Measurements from ENCODE around the gene USP17L24. TPM values are rescaled to one million over a fixed set of nuclear protein-coding genes. Genes with fewer than 3 reads are reported as not detected.
"Not testable (repeated sequence)": the region's sequence is repeated elsewhere in the genome, so short reads cannot be mapped to it uniquely, and the experiment has no call there.

Gene USP17L24, protein sequence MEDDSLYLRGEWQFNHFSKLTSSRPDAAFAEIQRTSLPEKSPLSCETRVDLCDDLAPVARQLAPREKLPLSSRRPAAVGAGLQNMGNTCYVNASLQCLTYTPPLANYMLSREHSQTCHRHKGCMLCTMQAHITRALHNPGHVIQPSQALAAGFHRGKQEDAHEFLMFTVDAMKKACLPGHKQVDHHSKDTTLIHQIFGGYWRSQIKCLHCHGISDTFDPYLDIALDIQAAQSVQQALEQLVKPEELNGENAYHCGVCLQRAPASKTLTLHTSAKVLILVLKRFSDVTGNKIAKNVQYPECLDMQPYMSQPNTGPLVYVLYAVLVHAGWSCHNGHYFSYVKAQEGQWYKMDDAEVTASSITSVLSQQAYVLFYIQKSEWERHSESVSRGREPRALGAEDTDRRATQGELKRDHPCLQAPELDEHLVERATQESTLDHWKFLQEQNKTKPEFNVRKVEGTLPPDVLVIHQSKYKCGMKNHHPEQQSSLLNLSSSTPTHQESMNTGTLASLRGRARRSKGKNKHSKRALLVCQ
- not detected in 2 replicates for total RNA-seq

DNA sequence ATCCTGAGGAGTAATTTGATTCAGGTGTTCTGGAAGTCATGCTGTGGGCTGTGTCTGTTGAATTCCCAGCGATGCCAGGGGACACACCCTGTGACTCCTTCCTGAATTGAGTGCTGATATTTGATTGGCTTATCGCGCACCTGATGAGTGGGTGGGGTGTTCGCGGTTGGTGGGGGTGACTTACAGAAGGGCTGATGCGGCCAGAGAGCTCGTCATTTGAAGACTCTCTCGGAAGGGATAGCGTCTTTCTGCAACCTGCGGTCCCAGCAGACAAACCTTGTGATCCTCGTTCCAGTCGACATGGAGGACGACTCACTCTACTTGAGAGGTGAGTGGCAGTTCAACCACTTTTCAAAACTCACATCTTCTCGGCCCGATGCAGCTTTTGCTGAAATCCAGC lies at the start of gene USP17L24:
Gene USP17L24, plus strand, starts transcription at position 301 of the 400 bp plus-strand sequence. Its CDS starts 0 bp downstream, at position 301.
- not testable (repeated sequence) for DNase-seq (ENCODE audit: low read depth in 2 of 2)

DNA sequence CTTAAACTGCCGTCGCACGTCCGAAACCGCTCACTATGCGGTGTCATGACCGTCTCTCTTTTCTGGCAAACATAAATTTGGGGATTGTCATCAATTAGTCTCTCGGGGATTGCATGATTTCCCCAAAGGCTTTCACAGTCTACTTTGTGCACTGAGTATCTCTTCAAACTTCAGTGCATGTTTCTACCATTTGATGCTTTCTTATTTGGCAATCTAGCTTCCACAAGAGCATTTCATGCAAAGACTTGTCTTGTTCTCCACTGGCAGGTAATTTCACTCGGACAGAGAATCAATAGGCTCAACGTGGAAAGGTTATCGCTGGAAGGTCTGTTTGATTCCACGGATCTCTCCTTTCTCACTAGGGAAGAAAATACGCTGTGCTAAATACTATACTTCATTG lies 774 bp upstream of the USP17L24 start:
- DNase-seq (ENCODE audit: low read depth in 2 of 2), result not testable (repeated sequence)

- DNase-seq (ENCODE audit: low read depth in 2 of 2), result not testable (repeated sequence)
Observed at GRCh38 chr4:9329611-9330010, 4.6 kb downstream of the USP17L24 start, which contains the start of gene USP17L25. USP17L25 (plus strand) TSS chr4:9329911; CDS start chr4:9329911, 0 bp downstream.

- not testable (repeated sequence) for DNase-seq (ENCODE audit: low read depth in 2 of 2)
Observed at GRCh38 chr4:9334358-9334757, 9.4 kb downstream of the USP17L24 start, which contains the start of gene USP17L26. USP17L26 (plus strand) TSS chr4:9334658; CDS start chr4:9334658, 0 bp downstream.

DNA sequence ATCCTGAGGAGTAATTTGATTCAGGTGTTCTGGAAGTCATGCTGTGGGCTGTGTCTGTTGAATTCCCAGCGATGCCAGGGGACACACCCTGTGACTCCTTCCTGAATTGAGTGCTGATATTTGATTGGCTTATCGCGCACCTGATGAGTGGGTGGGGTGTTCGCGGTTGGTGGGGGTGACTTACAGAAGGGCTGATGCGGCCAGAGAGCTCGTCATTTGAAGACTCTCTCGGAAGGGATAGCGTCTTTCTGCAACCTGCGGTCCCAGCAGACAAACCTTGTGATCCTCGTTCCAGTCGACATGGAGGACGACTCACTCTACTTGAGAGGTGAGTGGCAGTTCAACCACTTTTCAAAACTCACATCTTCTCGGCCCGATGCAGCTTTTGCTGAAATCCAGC lies 14.1 kb downstream of the USP17L24 start, which contains the start of gene USP17L5:
Gene USP17L5, plus strand, starts transcription at position 301 of the 400 bp plus-strand sequence. Its CDS starts 0 bp downstream, at position 301.
- DNase-seq (ENCODE audit: low read depth in 2 of 2), result not testable (repeated sequence)

DNA sequence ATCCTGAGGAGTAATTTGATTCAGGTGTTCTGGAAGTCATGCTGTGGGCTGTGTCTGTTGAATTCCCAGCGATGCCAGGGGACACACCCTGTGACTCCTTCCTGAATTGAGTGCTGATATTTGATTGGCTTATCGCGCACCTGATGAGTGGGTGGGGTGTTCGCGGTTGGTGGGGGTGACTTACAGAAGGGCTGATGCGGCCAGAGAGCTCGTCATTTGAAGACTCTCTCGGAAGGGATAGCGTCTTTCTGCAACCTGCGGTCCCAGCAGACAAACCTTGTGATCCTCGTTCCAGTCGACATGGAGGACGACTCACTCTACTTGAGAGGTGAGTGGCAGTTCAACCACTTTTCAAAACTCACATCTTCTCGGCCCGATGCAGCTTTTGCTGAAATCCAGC lies 18.9 kb downstream of the USP17L24 start, which contains the start of gene USP17L27:
Gene USP17L27, plus strand, starts transcription at position 301 of the 400 bp plus-strand sequence. Its CDS starts 0 bp downstream, at position 301.
- not testable (repeated sequence) for DNase-seq (ENCODE audit: low read depth in 2 of 2)

DNA sequence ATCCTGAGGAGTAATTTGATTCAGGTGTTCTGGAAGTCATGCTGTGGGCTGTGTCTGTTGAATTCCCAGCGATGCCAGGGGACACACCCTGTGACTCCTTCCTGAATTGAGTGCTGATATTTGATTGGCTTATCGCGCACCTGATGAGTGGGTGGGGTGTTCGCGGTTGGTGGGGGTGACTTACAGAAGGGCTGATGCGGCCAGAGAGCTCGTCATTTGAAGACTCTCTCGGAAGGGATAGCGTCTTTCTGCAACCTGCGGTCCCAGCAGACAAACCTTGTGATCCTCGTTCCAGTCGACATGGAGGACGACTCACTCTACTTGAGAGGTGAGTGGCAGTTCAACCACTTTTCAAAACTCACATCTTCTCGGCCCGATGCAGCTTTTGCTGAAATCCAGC lies 23.6 kb downstream of the USP17L24 start, which contains the start of gene USP17L28:
Gene USP17L28, plus strand, starts transcription at position 301 of the 400 bp plus-strand sequence. Its CDS starts 0 bp downstream, at position 301.
- DNase-seq (ENCODE audit: low read depth in 2 of 2), result not testable (repeated sequence)

DNA sequence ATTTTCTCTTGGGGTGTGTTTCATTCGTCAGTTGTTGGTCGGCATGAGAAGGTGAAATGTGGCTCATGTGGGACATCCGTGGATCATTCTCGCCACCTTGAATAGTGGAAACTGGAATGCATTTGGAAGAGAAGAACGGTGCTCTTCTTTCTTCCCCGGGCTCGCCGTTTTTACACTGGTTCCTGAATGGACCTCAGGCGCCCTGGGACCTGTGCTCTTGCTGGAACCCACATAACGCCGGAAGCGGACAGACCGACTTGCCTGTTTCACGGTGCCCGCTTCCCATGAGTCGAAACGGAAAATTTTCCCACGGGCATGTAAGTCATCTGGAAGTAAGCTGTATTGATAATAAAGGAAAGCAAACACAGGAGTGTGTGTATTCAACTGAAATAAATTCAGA lies 25.9 kb downstream of the USP17L24 start:
- not testable (repeated sequence) for DNase-seq (ENCODE audit: low read depth in 2 of 2)

- not testable (repeated sequence) for DNase-seq (ENCODE audit: low read depth in 2 of 2)
Observed at GRCh38 chr4:9353338-9353737, 28.4 kb downstream of the USP17L24 start, which contains the start of gene USP17L29. USP17L29 (plus strand) TSS chr4:9353638; CDS start chr4:9353638, 0 bp downstream.

DNA sequence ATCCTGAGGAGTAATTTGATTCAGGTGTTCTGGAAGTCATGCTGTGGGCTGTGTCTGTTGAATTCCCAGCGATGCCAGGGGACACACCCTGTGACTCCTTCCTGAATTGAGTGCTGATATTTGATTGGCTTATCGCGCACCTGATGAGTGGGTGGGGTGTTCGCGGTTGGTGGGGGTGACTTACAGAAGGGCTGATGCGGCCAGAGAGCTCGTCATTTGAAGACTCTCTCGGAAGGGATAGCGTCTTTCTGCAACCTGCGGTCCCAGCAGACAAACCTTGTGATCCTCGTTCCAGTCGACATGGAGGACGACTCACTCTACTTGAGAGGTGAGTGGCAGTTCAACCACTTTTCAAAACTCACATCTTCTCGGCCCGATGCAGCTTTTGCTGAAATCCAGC lies 37.9 kb downstream of the USP17L24 start, which contains the start of gene USP17L30:
Gene USP17L30, plus strand, starts transcription at position 301 of the 400 bp plus-strand sequence. Its CDS starts 0 bp downstream, at position 301.
- DNase-seq (ENCODE audit: low read depth in 2 of 2), result not testable (repeated sequence)

Other genes with a start within 250 kb of the USP17L24 start
- not detected in 2 replicates for gene FAM90A26, start 154.8 kb upstream of the USP17L24 start, total RNA-seq
- not detected in 2 replicates for gene USP17L10, start 114.5 kb upstream of the USP17L24 start, total RNA-seq
- gene USP17L11, start 109.8 kb upstream of the USP17L24 start, total RNA-seq, result not detected in 2 replicates
- gene USP17L12, start 105.0 kb upstream of the USP17L24 start, total RNA-seq, result not detected in 2 replicates
- not detected in 2 replicates for gene USP17L13, start 100.3 kb upstream of the USP17L24 start, total RNA-seq
- gene USP17L15, start 90.8 kb upstream of the USP17L24 start, total RNA-seq, result not detected in 2 replicates
- not detected in 2 replicates for gene USP17L17, start 81.3 kb upstream of the USP17L24 start, total RNA-seq
- gene USP17L18, start 76.5 kb upstream of the USP17L24 start, total RNA-seq, result not detected in 2 replicates
- not detected in 2 replicates for gene USP17L19, start 71.8 kb upstream of the USP17L24 start, total RNA-seq
- not detected in 2 replicates for gene USP17L20, start 67.0 kb upstream of the USP17L24 start, total RNA-seq
- gene USP17L21, start 62.3 kb upstream of the USP17L24 start, total RNA-seq, result not detected in 2 replicates
- not detected in 2 replicates for gene USP17L22, start 57.5 kb upstream of the USP17L24 start, total RNA-seq
- gene USP17L25, start 4.7 kb downstream of the USP17L24 start, total RNA-seq, result not detected in 2 replicates
- not detected in 2 replicates for gene USP17L26, start 9.5 kb downstream of the USP17L24 start, total RNA-seq
- gene USP17L5, start 14.2 kb downstream of the USP17L24 start, total RNA-seq, result not detected in 2 replicates
- not detected in 2 replicates for gene USP17L27, start 19.0 kb downstream of the USP17L24 start, total RNA-seq
- gene USP17L28, start 23.7 kb downstream of the USP17L24 start, total RNA-seq, result not detected in 2 replicates
- not detected in 2 replicates for gene USP17L29, start 28.5 kb downstream of the USP17L24 start, total RNA-seq
- not detected in 2 replicates for gene USP17L30, start 38.0 kb downstream of the USP17L24 start, total RNA-seq
- gene DEFB131A, start 119.2 kb downstream of the USP17L24 start, total RNA-seq, result not detected in 2 replicates

All from dermis microvascular lymphatic vessel endothelial cell (primary cell).